ENCODE measurements around the gene TRIM66. TPM values are rescaled to one million over a fixed set of nuclear protein-coding genes. Genes with fewer than 3 reads are reported as not detected.

TRIM66 gene
- total RNA-seq, 1 experiment from 2014 or later: 2.1 TPM

DNA sequence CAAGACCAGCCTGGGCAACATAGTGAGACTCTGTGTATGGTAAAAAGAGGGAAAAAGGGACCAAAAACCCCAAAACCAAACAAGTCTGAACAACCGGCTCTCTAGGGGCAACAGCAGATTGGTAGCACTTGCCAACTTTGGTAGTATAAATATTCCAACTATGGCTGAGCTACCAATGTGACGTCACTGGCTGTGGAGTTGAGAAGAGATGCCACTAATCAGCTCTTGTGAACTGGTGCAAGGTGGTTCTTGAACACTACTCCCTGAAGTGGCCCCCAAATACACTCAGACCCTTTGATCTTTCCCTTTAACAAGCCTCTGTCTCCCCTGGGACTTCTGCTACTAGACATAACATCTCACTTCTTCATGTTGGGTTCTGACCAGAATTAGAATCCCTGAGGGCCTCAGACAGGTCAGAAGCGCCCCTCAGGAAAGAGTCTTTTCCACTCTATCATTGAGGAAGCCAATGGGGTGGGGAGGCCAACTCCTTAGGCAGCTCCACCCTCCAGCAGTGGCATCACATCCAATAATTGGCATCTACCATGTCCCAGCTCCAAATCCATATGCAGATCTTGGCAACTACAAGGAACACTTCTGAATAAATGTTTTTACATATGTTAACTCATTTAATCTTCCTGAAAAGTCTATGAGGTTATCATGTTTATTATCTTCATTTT is 49.3 kb upstream of the TRIM66 start:
- Histone ChIP-seq H3K79me2 (ENCODE audit: insufficient read depth, low read length) (no peaks in the 10 kb centered on the region), H4K20me1 (ENCODE audit: control insufficient read depth, insufficient read depth, insufficient read length) (no peaks in the 10 kb centered on the region)

More for the DNA sequence above, 49.3 kb upstream of the TRIM66 start:
- H3K9me3 Mint-ChIP-seq: no peaks in the 10 kb centered on the region
- H2BK120ac ChIP-seq (ENCODE audit: low read depth, low read length, poor library complexity, severe bottlenecking): no peak overlapping the region
- no peak overlapping the region for H4K5ac ChIP-seq (ENCODE audit: insufficient read length, low read depth, low read length)
- no peaks in the 10 kb centered on the region for H3K27me3 ChIP-seq (ENCODE audit: insufficient read depth, low read length)
- no peak overlapping the region for H2BK20ac ChIP-seq (ENCODE audit: low read depth, low read length, poor library complexity, severe bottlenecking)
- H3K9me3 ChIP-seq (ENCODE audit: control insufficient read depth, low read depth, low read length): no peaks in the 10 kb centered on the region
- H3K14ac ChIP-seq (ENCODE audit: insufficient read depth, low read length): no peak overlapping the region
- H3K18ac ChIP-seq (ENCODE audit: insufficient read length, low read depth, low read length): no peak overlapping the region
- H3K4me3 Mint-ChIP-seq: no peak overlapping the region; a peak in 1 of 5 replicates
- H4K8ac ChIP-seq (replicated peaks; ENCODE audit: insufficient read length, low read depth, low read length): no peak overlapping the region
- H3K56ac ChIP-seq (ENCODE audit: insufficient read length, low read depth, low read length): no peak overlapping the region
- H3K27me3 Mint-ChIP-seq (ENCODE audit: low read depth): no peaks in the 10 kb centered on the region
- no peak overlapping the region for H3K4me2 ChIP-seq (ENCODE audit: insufficient read depth, insufficient read length, low read length)
- H3K4me1 Mint-ChIP-seq: peaks cover 6 to 12% of the 10 kb centered on the region in 2 experiments; a peak in 2 of 4 replicates
- no peak overlapping the region for H3K9ac ChIP-seq (ENCODE audit: extremely low read depth, insufficient read length, low read length)
- no CpG with 5 or more reads among the region's 3 CpGs for WGBS (ENCODE audit: extremely low coverage, insufficient read length, low lambda C conversion rate)
- TF ChIP-seq, protein P1, sequence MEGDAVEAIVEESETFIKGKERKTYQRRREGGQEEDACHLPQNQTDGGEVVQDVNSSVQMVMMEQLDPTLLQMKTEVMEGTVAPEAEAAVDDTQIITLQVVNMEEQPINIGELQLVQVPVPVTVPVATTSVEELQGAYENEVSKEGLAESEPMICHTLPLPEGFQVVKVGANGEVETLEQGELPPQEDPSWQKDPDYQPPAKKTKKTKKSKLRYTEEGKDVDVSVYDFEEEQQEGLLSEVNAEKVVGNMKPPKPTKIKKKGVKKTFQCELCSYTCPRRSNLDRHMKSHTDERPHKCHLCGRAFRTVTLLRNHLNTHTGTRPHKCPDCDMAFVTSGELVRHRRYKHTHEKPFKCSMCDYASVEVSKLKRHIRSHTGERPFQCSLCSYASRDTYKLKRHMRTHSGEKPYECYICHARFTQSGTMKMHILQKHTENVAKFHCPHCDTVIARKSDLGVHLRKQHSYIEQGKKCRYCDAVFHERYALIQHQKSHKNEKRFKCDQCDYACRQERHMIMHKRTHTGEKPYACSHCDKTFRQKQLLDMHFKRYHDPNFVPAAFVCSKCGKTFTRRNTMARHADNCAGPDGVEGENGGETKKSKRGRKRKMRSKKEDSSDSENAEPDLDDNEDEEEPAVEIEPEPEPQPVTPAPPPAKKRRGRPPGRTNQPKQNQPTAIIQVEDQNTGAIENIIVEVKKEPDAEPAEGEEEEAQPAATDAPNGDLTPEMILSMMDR (conservative IDR thresholded peaks at IDR 0.05): no peak
- no peak overlapping the region for H4K91ac ChIP-seq (ENCODE audit: insufficient read length, low read depth, low read length)
- no peak overlapping the region for H2BK12ac ChIP-seq (ENCODE audit: insufficient read length, low read depth, low read length)
- H2BK5ac ChIP-seq (ENCODE audit: insufficient read length, low read length): no peak overlapping the region
- no peaks in the 10 kb centered on the region for H3K79me1 ChIP-seq (ENCODE audit: insufficient read depth, low read depth, low read length, poor library complexity, severe bottlenecking)
- H2AK5ac ChIP-seq (ENCODE audit: insufficient read length, low read length): no peak overlapping the region
- H3K23me2 ChIP-seq (ENCODE audit: insufficient read length, low read depth, low read length, poor library complexity, severe bottlenecking): peaks cover 2% of the 10 kb centered on the region
- H3K36me3 Mint-ChIP-seq (ENCODE audit: insufficient read depth in 1 of 3, low read depth in 3 of 3): peaks cover 0 to 6% (median 4%) of the 10 kb centered on the region in 3 experiments; a peak in 2 of 7 replicates
- no peak overlapping the region for H2AFZ ChIP-seq (ENCODE audit: low read length)
- no peak overlapping the region for H2BK15ac ChIP-seq (ENCODE audit: low read depth, low read length)
- no peak overlapping the region for H3K27ac ChIP-seq (ENCODE audit: insufficient read length, low read depth, low read length)
- no peak for DNase-seq
- H3K4me1 ChIP-seq (ENCODE audit: insufficient read depth, low read length): no peaks in the 10 kb centered on the region; the same call in 1 of the 2 replicates
- no peak overlapping the region for H3K23ac ChIP-seq (ENCODE audit: insufficient read length, low read depth, low read length)
- no peak overlapping the region for H3K4ac ChIP-seq (ENCODE audit: low read depth, low read length)
- H3K27ac Mint-ChIP-seq: no peak overlapping the region
- H3T11ph ChIP-seq (ENCODE audit: low read length): no peak overlapping the region
